GM21367 (cell line): ENCODE data around the gene TXN2.

ENCODE experiments used
- ATAC-seq: cut with Tn5 transposase; IDR thresholded peaks from one replicate; pipeline ENCODE4 v1.9.1; 2021; ENCODE audit not compliant: unreplicated experiment

TXN2 gene

GRCh38 chr22:36486619-36487384 lies 5.4 kb upstream of the TXN2 start:
- ATAC-seq = no peak

DNA sequence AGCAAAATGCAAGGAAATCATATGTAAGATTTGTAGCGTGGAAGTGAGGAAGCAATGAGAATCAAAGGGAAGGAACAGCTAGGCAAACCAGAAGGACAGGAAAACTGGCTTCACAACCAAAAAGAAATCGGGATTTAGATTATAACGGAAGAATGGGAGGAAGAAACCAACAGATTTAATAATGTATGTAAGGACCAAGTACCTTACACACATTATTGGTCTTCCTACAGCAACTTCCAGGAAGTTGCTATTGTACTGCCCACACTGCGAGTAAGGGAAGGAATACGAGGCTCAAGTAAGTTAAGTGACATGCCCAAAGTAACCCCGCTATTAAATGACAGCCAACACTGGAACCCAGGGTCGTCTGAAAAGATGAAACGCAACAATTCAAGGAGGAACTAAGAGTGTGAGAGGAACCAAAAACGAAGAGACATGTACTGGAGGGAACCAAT lies 473 bp downstream of the TXN2 start:
- no peak for ATAC-seq

GRCh38 chr22:36478966-36479365 lies 2.5 kb downstream of the TXN2 start:
- no peak for ATAC-seq

DNA sequence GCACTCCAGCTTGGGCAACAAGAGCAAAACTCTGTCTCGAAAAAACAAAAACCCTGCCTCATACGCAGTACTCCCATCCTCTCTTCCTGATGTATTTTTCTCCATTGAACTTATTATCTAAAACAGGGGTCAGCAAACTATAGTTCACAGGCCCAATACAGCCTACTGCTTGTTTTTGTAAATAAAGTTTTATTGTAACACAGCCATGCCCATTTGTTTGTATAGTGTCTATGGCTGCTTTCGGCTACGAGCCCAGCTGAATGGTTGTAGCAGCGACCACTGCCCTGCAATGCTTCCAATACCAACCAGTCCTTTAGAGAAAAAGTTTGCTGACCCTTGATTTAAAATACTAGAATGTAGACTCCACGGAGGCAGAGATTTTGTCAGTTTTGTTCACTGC lies 6.1 kb downstream of the TXN2 start:
- ATAC-seq = no peak

- no peak for ATAC-seq
Measured at GRCh38 chr22:36472689-36473088, 8.8 kb downstream of the TXN2 start.

DNA sequence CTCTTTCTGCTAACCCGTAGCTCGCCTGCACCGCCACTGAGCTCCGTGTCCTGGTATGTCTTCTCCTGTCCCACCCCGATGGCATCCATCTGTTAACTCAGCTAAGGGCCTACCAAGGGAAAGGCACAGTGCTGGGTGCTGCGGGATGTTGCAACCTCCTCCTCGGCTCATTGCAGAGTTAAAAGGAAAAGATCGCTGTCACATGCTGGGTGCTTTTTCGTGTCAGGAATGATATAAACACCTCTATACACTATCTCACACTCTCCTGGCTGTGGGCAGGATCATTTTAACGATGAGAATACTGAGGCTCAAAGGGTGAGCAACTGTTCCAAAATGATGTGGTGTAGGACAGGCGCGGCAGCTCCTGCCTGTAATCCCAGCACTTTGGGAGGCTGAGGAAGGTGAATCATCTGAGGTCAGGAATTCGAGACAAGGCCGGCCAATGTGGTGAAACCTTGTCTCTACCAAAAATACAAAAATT lies 10.1 kb downstream of the TXN2 start:
- no peak for ATAC-seq

GRCh38 chr22:36470994-36471331 lies 10.5 kb downstream of the TXN2 start:
- no peak for ATAC-seq

GRCh38 chr22:36470162-36470993 lies 11.1 kb downstream of the TXN2 start:
- no peak for ATAC-seq

DNA sequence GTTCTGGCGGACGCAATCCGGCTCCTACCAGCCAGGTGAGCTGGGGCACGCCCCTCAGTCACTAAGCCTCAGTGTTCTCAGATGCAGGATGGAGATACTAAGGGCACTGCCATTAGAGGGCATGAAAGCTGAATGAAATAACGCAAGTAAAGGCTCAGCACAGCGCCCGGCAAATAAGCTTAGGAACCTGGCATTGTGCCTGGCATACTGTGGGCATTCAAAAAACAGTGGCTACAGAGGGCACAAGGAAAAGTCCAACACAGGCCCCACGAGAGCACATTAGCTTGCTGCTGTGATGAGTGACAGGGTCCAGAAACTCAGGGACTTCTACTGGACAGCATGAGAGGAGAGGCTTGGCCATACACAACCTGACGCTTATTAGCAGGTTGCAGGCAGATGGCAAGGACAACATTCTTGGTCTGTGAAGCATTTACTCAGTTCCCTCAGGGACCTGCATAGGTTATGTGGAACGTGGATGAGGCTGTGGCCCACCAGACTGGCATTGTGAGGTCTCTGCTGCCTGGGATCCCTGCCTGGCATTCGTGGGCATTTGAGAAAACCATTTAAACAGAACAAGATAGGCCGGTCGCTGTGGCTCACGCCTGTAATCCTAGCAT lies 12.2 kb downstream of the TXN2 start:
- no peak for ATAC-seq

GRCh38 chr22:36467946-36468345 lies 13.5 kb downstream of the TXN2 start:
- no peak for ATAC-seq

DNA sequence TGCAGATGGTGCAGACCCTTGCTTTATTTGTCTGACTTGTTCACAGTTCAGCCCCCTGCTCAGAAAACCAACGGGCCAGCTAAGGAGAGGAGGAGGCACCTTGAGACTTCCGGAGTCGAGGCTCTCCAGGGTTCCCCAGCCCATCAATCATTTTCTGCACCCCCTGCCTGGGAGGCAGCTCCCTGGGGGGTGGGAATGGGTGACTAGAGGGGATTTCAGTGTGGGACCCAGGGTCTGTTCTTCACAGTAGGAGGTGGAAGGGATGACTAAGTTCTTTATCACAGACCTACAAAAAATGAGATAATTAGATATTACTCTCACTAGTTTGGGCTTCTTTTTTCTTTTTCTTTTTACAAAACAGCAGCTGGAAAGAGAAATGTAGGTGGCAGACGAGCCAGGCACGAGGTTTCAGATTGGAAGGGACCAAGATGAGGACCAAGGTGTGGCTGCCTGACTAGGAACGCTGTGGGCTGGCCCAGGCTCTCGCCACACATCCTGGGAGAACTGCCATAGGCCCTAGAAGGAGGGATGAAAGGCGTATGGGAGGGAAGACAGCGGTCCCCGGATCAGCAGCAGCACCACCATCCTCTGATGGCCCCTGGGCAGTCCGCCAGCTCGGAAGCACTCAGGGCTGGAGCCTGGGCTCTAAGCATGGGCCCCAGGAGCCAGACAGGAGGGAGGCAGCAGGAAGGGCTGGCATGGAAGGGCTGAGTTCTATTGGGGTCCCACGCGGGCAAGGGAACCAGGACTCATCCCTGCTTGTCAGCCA lies 14.2 kb downstream of the TXN2 start:
- ATAC-seq = no peak

DNA sequence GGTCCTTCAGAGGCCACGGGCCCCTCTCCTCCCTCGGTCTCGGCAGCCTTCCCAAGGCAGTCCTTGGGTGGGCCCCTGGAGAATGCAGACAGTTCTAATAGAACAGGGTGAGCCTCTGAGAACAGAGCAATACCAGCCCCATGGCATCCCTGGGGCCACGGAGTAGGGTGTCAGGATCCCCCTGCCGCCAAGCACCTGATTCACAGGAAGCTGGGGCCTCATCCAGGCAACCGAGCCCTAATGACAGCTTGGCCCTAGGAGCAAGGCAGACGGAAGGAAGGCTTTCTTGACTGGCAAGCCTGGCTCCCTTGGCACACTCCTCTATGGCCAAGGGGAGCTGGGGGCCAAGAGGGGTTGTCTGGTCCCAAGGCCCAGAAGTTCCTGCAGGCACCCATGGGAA lies 15.2 kb downstream of the TXN2 start:
- ATAC-seq = no peak

DNA sequence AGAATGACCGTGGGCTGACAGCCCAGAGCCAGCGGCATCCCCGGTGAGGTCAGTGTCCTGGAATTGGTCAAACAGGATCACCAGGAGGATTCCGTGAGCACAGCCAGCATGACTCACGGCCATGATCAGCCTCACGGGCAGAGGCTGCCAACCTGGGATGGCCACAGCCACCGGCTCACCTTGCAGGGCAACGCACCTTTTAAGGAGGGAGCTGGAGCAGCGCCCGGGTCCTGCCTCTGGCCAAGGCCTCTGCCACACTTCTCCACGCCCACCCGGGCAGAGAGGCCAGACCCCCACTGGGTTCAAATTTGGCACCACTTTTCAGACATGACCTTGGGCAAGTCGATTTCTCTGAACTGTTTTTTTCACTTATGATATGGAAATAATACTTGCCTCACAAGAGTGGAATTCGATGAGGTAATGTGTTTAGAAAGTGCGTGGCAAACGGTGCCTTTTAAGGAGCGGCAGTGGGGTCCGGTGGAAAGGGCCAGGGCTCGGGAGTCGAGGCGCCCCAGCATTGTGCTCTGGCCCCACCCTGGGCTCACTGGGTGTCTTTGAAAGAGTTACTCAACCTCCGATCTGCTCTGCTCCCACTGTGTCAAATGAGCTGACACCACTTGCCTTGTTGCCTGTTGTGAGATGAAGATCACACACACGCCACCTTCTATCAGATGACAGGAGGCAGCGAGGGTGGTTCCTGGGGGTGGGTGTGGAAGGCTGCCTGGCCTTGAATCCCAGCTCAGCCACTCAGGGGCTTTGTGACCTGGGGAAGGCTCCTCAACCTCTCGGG lies 16.0 kb downstream of the TXN2 start:
- no peak for ATAC-seq

GRCh38 chr22:36464715-36465231 lies 16.7 kb downstream of the TXN2 start:
- ATAC-seq = no peak

DNA sequence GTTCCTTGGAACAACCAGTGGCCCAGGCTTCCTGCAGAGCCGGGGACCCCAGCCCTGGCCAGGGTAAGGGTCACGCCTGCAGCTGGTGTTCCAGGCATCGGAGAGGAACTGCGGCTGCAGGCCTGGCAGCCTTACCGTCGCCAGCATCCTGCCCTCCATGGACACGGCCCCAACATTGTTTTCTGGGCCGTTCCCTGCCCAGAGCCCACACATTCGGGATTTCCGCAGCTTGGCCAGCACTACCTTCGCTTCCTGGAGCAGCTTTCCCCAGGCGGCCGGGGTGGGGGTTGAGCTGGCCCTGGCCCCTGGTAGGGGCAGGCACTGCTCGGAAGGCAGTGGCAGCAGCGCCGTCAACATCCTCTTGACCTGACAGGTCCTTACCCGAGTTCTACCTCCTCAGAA lies 17.7 kb downstream of the TXN2 start:
- ATAC-seq = no peak

DNA sequence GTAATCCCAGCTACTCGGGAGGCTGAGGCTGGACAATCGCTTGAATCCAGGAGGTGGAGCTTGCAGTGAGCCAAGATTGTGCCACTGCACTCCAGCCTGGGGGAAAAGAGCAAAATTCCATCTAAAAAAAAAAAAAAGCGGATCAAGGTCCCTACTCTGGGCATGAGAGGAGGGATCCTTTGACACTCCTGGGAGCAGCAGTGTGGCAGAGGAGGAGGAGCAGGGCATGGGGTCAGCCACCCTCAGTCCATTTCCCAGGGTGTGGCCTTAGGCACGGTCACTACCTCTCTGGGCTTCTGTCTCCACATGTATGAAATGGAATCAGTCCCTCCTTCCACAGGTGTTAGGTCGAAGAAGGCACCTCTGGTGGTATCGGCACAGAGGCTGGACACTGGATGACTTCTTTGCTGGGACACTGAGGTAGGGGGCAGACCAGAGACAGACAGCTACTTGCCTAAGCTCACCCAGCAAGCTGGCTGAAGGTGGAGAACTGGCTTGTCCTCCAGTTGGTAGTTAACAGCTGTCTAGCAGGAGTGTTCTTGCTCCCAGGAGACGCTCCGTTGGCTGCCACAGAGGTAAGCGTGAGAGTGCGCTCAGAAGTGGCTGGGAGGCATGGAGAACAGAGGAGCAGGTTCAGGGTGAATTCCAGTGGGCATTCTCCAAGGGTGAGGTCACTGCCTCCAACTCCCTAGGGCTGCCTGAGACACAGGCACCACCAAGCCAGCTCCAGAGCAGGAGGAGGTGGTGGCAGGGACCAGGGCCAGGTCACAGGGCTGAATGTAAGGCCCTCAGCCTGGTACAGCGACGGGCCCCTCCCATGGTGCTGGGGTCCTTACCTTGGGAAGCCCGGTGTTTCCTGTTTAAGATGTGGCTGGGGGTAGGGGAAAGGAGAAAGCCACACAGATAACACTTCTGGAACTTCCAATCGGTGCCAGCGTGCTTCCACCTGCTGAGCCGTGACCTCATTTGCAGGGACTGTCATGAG lies 19.5 kb downstream of the TXN2 start:
- no peak for ATAC-seq

GRCh38 chr22:36460202-36460601 lies 21.2 kb downstream of the TXN2 start:
- ATAC-seq = no peak

- ATAC-seq = no peak
Measured at GRCh38 chr22:36457688-36458450, 23.6 kb downstream of the TXN2 start.
